Panc1 (cell line): ENCODE data around the gene YIPF5.

Experiments used
- CTCF ChIP-seq: fragments of 450-650 bp; IDR thresholded peaks from 2 replicates; pipeline ENCODE4 v1.5.1; 2017; ENCODE audit warnings: mild to moderate bottlenecking
- POLR2AphosphoS5 ChIP-seq: IDR thresholded peaks from 2 replicates; pipeline ENCODE4 v1.6.1; 2012; ENCODE audit warnings: mild to moderate bottlenecking, low read depth, low read length, moderate library complexity

- no peak for TF ChIP-seq CTCF
- TF ChIP-seq POLR2AphosphoS5, result no peak
Observed at GRCh38 chr5:144198386-144198785, 27.9 kb upstream of the YIPF5 start.
